K562 (cell line): Measurements from ENCODE around the gene EPB41L4A.

Experiments
- CC2D1A ChIP-seq: fragments of 450-650 bp; IDR thresholded peaks from 2 replicates; pipeline ENCODE4 v1.6.1; 2017; ENCODE audit warnings: mild to moderate bottlenecking
- KLF16 ChIP-seq: IDR thresholded peaks from 2 replicates; pipeline ENCODE4 v1.6.1; 2016; ENCODE audit warnings: antibody characterized with exemption
- MYNN ChIP-seq, 2 experiments: sonication (generic); formaldehyde crosslinking in 1 of 2; IDR thresholded peaks; 2 replicates each; pipeline versions ENCODE4 v1.5.0 to v1.6.1; 2016 to 2020; ENCODE audit warnings: antibody characterized with exemption in 1 of 2, missing genetic modification reagents in 1 of 2
- POLR2AphosphoS5 ChIP-seq: IDR thresholded peaks from 2 replicates; pipeline ENCODE4 v1.6.1; 2011; ENCODE audit warnings: mild to moderate bottlenecking, low read depth, low read length, moderate library complexity; ENCODE audit not compliant: control insufficient read depth, insufficient read depth
- TF ChIP-seq, protein P1 (sequence below), 3 experiments: IDR thresholded peaks in 2 of 3; conservative IDR thresholded peaks in 1 of 3; 2 replicates each; pipeline ENCODE4 v1.5.1; 2011 to 2012; ENCODE audit warnings: low read length in 3 of 3, mild to moderate bottlenecking in 3 of 3, control low read depth in 2 of 3, improper control_type of control experiment in 1 of 3, inconsistent platforms in 1 of 3, low read depth in 1 of 3, mixed read lengths in 1 of 3, moderate library complexity in 1 of 3; ENCODE audit not compliant: insufficient read depth in 2 of 3
- TF ChIP-seq, protein P2 (sequence below): sonication (generic); formaldehyde crosslinking; IDR thresholded peaks from 2 replicates; pipeline ENCODE4 v1.8.1; 2023; ENCODE audit warnings: missing genetic modification reagents, mild to moderate bottlenecking, borderline replicate concordance

DNA sequence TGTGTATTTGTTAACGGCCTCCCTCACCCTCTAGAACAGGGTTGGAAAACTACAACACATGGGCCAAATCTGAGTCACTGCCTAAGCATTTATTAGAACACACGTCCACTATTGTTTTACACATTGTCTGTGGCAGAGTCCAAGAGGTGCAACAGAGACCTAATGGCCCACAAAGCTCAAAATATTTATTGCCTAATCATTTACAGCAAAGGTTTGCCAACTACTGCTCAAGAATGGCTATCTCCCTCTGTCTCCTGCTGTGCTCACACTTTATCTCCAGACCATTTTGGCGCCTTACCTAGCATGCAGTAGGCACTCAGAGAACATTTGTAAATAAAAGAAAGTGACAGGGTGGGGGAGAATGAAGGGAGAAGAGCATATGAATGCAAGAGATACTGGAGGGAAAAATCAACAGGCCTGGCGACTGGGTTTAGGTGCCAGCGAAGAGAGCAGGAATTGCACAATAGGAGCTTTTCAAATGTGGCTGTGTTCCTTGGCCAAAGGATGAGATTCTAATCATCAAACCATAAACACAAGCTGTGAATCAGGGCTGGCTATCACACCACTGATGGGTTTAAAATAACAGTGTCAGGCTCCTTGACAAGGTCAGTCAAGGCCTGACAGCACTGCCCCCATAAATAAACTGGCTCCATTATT is 80.3 kb downstream of the EPB41L4A start:
- no peak for TF ChIP-seq POLR2AphosphoS5
- TF ChIP-seq, protein P1, sequence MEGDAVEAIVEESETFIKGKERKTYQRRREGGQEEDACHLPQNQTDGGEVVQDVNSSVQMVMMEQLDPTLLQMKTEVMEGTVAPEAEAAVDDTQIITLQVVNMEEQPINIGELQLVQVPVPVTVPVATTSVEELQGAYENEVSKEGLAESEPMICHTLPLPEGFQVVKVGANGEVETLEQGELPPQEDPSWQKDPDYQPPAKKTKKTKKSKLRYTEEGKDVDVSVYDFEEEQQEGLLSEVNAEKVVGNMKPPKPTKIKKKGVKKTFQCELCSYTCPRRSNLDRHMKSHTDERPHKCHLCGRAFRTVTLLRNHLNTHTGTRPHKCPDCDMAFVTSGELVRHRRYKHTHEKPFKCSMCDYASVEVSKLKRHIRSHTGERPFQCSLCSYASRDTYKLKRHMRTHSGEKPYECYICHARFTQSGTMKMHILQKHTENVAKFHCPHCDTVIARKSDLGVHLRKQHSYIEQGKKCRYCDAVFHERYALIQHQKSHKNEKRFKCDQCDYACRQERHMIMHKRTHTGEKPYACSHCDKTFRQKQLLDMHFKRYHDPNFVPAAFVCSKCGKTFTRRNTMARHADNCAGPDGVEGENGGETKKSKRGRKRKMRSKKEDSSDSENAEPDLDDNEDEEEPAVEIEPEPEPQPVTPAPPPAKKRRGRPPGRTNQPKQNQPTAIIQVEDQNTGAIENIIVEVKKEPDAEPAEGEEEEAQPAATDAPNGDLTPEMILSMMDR (IDR thresholded peaks at IDR 0.05 in 2 of 3, conservative IDR thresholded peaks at IDR 0.05 in 1 of 3; ENCODE audit: insufficient read depth in 2 of 3, low read depth in 1 of 3, low read length in 3 of 3), result no peak
- no peak for TF ChIP-seq MYNN (IDR thresholded peaks at IDR 0.05)
- TF ChIP-seq MYNN (CRISPR knock-in tag; IDR thresholded peaks at IDR 0.05), result no peak
- no peak for TF ChIP-seq KLF16
- TF ChIP-seq, protein P2, sequence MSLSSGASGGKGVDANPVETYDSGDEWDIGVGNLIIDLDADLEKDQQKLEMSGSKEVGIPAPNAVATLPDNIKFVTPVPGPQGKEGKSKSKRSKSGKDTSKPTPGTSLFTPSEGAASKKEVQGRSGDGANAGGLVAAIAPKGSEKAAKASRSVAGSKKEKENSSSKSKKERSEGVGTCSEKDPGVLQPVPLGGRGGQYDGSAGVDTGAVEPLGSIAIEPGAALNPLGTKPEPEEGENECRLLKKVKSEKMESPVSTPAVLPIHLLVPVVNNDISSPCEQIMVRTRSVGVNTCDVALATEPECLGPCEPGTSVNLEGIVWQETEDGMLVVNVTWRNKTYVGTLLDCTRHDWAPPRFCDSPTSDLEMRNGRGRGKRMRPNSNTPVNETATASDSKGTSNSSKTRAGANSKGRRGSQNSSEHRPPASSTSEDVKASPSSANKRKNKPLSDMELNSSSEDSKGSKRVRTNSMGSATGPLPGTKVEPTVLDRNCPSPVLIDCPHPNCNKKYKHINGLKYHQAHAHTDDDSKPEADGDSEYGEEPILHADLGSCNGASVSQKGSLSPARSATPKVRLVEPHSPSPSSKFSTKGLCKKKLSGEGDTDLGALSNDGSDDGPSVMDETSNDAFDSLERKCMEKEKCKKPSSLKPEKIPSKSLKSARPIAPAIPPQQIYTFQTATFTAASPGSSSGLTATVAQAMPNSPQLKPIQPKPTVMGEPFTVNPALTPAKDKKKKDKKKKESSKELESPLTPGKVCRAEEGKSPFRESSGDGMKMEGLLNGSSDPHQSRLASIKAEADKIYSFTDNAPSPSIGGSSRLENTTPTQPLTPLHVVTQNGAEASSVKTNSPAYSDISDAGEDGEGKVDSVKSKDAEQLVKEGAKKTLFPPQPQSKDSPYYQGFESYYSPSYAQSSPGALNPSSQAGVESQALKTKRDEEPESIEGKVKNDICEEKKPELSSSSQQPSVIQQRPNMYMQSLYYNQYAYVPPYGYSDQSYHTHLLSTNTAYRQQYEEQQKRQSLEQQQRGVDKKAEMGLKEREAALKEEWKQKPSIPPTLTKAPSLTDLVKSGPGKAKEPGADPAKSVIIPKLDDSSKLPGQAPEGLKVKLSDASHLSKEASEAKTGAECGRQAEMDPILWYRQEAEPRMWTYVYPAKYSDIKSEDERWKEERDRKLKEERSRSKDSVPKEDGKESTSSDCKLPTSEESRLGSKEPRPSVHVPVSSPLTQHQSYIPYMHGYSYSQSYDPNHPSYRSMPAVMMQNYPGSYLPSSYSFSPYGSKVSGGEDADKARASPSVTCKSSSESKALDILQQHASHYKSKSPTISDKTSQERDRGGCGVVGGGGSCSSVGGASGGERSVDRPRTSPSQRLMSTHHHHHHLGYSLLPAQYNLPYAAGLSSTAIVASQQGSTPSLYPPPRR, result no peak
- no peak for TF ChIP-seq CC2D1A
